Upper lobe of left lung (tissue), 4 donors: ENCODE data around the gene OR2A12.

ENCODE experiments used
- CTCF ChIP-seq, 6 experiments: fragments of 450-650 bp in 4 of 6; fragments of 200-600 bp in 2 of 6; sonication (generic) in 2 of 6; IDR thresholded peaks; one replicate each; pipeline ENCODE4 v1.5.1; 2016 to 2019; ENCODE audit warnings: antibody characterized with exemption in 6 of 6
- POLR2A ChIP-seq, 4 donors: fragments of 450-650 bp; IDR thresholded peaks; one replicate each; pipeline ENCODE4 v1.5.1; 2016 to 2017; ENCODE audit warnings: antibody characterized with exemption in 4 of 4, mild to moderate bottlenecking in 2 of 4

- no peak for TF ChIP-seq CTCF (IDR thresholded peaks at IDR 0.05)
- TF ChIP-seq POLR2A (IDR thresholded peaks at IDR 0.05) = no peak
These were observed 37.4 kb upstream of the OR2A12 start, which contains the start of gene OR2A5 for GRCh38 chr7:144048648-144049047.
